Epidermal melanocyte (primary cell): ENCODE measurements around the gene HGS.
"Not testable (repeated sequence)": the region's sequence is repeated elsewhere in the genome, so short reads cannot be mapped to it uniquely, and the experiment has no call there.

Experiments
- DNase-seq: peaks from one replicate; pipeline ENCODE4 v3.0.0; 2011; ENCODE audit warnings: low spot score; ENCODE audit not compliant: insufficient read length

Gene HGS

GRCh38 chr17:81656118-81656743 lies 27.6 kb upstream of the HGS start, which contains the start of gene PDE6G:
Gene PDE6G (minus strand): TSS chr17:81656542. CDS start chr17:81653305, 3,237 bp downstream.
- DNase-seq = no peak

GRCh38 chr17:81656835-81657234 lies 27.0 kb upstream of the HGS start:
- no peak for DNase-seq

GRCh38 chr17:81659038-81659437 lies 24.8 kb upstream of the HGS start:
- DNase-seq = no peak

GRCh38 chr17:81660441-81660840 lies 23.4 kb upstream of the HGS start:
- DNase-seq = no peak

GRCh38 chr17:81662002-81662401 lies 21.8 kb upstream of the HGS start:
- DNase-seq = no peak

GRCh38 chr17:81664051-81664470 lies 19.8 kb upstream of the HGS start:
- no peak for DNase-seq

GRCh38 chr17:81665205-81666091 lies 18.4 kb upstream of the HGS start:
- DNase-seq = no peak

- DNase-seq = no peak
These were observed 17.8 kb upstream of the HGS start for GRCh38 chr17:81666092-81666341.

- DNase-seq = peak; percentile 96
These were observed 17.2 kb upstream of the HGS start, which contains the start of the genes CCDC137 and OXLD1 for GRCh38 chr17:81666342-81667191. Gene CCDC137 (plus strand): TSS chr17:81666737. CDS start chr17:81666767, 30 bp downstream. Gene OXLD1 (minus strand): TSS chr17:81666605. CDS start chr17:81666577, 28 bp downstream.

GRCh38 chr17:81667754-81668153 lies 16.1 kb upstream of the HGS start:
- no peak for DNase-seq

GRCh38 chr17:81672504-81672903 lies 11.3 kb upstream of the HGS start:
- no peak for DNase-seq

- DNase-seq = no peak
These were observed 10.9 kb upstream of the HGS start for GRCh38 chr17:81672954-81673353.

- DNase-seq = no peak
These were observed 10.1 kb upstream of the HGS start for GRCh38 chr17:81673561-81674258.

GRCh38 chr17:81675515-81676221 lies 8.1 kb upstream of the HGS start:
- DNase-seq = not testable (repeated sequence)

- no peak for DNase-seq
These were observed 6.9 kb upstream of the HGS start for GRCh38 chr17:81676906-81677305.

GRCh38 chr17:81680150-81680549 lies 3.7 kb upstream of the HGS start:
- DNase-seq = no peak

GRCh38 chr17:81681672-81682071 lies 2.1 kb upstream of the HGS start:
- DNase-seq = no peak

- no peak for DNase-seq
These were observed 1.1 kb upstream of the HGS start for GRCh38 chr17:81682565-81683207.

GRCh38 chr17:81683208-81683583 lies 615 bp upstream of the HGS start:
- DNase-seq = no peak

- peak; percentile 61 for DNase-seq
These were observed 666 bp downstream of the HGS start for GRCh38 chr17:81684442-81684911.
